RKO (cell line): ENCODE results near the gene SETD1B.
A peak's percentile ranks its signal among the peaks of the same experiment; 100 is the strongest.
"Not testable (repeated sequence)": the region's sequence is repeated elsewhere in the genome, so short reads cannot be mapped to it uniquely, and the experiment has no call there.

Experiments
- DNase-seq: peaks from one replicate; pipeline ENCODE4 v3.0.0-alpha.2; 2016; ENCODE audit warnings: low spot score

SETD1B gene

GRCh38 chr12:121857322-121858246, 53.8 kb downstream of the SETD1B start:
- no peak for DNase-seq

DNA sequence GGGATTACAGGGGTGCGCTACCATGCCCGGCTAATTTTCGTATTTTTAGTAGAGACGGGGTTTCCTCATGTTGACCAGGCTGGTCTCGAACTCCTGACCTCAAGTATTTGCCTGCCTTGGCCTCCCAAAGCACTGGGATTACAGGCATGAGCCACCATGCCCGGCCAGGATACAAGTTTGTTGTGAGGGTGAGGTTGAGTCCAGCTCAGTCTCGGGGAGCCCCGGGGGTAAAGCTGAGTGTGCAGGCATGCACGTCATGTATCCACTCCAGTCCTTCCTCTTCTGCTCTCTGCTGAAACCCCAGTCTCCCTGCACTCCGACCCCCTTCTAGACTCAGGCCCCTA, 54.5 kb downstream of the SETD1B start:
- DNase-seq = no peak

DNA sequence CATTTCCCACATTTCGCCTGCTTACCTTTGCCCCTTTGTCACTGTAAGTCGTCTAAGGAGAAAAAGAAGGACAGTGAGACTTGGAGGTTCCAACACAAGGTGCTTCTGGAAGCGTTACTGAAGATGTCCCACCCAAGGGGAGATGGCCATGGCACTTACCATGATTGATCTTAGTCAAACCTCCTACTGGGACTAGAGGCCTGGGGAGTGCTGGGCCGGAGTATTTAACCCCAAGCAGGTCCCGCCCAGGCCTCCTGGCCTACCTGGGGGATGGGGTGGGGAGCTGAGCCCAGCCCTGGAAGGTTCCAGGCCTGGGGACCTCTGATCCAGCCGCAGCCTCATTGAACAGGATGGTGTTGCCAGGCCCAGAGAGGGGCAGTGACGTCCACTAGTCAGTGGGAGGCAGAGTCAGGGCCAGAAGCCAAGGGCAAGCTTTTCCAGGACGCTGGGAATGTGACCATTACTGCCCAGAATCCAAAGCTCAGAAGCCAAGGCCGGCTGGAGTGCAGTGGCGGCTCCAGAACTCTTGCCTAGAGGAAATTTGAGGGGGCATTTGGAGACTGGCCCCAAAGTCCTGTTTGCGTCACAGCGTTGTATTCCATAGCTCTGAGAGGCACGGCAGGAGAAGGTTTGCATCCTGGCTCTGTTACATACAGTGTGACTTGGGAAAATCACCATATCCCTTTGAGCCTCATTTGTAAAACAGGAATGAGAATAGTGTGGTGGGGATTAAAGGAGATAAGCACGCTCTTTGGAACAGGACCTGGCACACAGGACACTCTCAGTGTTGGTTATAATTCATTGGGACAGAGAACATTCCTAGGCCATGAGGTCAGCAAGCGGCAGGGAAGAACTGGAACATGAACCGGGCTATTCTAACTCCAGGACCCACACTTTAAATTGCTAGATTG, 55.1 kb downstream of the SETD1B start, which contains the start of gene HPD:
HPD (minus strand) TSS at position 198 of the 911 bp plus-strand sequence; CDS start at position 162, 36 bp downstream.
- peak; percentile 39 for DNase-seq

GRCh38 chr12:121860257-121860656, 56.4 kb downstream of the SETD1B start:
- DNase-seq = no peak

GRCh38 chr12:121860699-121861098, 56.9 kb downstream of the SETD1B start:
- DNase-seq = not testable (repeated sequence)

DNA sequence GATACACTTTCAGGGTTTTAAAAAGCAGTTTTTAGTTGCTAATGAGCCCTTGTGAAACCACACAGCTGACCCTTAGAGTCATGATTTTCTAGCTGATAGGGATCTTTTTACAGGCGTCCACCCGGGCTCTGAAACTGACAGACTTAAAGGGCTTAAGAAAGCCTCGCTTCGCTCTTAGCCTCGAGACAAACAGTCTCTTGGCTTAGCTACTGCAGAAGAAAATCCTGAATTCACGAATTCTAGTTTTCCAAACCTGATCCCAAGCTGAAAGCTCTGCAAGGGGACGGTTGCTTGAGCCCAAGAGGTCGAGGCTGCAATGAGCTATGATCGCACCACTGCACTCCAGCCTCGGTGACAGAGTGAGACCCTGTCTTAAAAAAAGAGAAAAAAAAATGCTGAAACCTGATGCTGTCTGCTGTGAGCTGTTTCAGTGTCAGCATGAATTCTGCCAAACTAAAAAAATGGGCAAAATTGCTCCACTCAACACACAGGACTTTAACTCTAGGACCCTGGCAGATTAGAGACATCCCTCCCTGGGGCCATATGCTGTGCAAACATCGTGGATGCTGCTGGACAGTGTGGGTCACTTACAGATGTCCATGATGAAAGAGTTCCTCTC, 57.9 kb downstream of the SETD1B start:
- DNase-seq = no peak

- no peak for DNase-seq
Measured at GRCh38 chr12:121866331-121866730, 62.5 kb downstream of the SETD1B start.

GRCh38 chr12:121869229-121869628, 65.4 kb downstream of the SETD1B start:
- DNase-seq = not testable (repeated sequence)

DNA sequence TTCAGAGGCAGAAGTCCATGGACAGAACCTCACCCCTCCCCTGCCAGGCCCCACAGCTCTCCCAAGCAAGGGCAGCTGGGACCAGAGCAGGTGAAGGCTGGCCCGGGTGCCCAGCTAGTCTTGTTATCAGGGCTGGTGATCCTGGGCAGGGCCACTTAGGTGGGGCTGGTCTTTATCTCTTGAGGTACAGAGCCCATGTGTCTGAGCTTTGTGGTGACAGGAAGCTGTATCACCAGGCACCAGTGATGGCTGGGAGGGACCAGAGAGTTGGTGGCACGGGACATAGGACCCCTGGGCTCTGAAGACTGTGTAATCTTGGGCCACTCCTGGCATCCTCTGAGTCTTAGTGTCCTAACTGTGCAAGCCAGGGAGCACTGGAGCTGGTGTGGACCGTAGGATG, 67.7 kb downstream of the SETD1B start:
- no peak for DNase-seq

- peak; percentile 46 for DNase-seq
Measured at GRCh38 chr12:121872546-121873215, 68.9 kb downstream of the SETD1B start.

DNA sequence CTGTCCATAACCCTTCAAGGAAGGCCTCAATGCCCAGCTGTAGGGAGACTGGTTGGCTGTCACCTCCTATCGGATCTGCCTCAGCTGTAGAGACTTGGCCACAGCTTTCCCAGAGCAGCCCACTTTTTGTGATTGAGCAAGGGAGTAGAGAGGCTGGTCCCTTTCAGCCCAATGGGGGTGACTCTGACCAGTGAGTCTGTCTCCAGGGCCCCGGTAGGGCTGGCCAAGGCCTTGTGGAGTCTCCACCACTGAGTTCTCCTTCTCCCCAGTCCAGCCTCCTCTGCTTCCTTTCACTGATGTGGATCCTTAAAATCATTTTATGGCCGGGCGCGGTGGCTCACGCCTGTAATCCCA, 69.4 kb downstream of the SETD1B start:
- DNase-seq = no peak

- no peak for DNase-seq
Measured at GRCh38 chr12:121874071-121874470, 70.3 kb downstream of the SETD1B start.

DNA sequence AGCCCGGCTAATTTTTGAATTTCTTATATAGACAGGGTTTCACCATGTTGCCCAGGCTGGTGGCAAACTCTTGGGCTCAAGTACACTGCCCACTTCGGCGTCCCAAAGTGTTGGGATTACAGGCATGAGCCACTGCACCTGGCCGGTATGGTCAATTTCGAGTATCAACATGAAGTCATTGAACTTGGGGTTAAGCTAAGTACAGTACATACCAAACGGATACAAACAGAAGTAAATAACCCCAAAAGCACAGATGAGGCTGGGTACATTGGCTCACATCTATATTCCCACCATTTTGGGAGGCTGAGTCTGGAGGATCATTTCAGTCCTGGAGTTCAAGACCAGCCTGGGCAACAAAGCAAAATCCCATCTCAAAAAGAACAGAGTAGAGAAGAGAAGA, 71.8 kb downstream of the SETD1B start:
- no peak for DNase-seq

DNA sequence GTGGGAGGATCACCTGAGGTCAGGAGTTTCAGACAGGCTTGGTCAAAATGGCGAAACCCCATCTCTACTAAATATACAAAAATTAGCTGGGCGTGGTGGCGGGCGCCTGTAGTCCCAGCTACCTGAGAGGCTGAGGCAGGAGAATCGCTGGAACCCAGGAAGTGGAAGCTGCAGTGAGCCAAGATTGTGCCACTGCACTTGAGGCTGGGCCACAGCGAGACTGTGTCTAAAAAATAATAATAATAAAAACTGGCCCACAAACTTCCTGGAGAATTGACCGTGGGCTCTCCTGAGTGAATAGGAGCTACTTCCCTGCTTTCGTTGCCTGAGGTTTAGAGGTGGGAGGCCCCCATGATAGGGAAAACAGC, 72.3 kb downstream of the SETD1B start:
- not testable (repeated sequence) for DNase-seq
